Neural progenitor cell (in vitro differentiated cells): ENCODE data around the gene KCNAB1. TPM values are rescaled to one million over a fixed set of nuclear protein-coding genes. Genes with fewer than 3 reads are reported as not detected.
A peak's percentile ranks its signal among the peaks of the same experiment; 100 is the strongest.

Experiments
- DNase-seq: peaks from one replicate; pipeline ENCODE4 v3.0.0-alpha.2; 2016; ENCODE audit warnings: low spot score
- H2AFZ ChIP-seq: fragments of 200-600 bp; sonication (generic); replicated peaks from 2 replicates; pipeline ENCODE4 v1.6.1; 2016; ENCODE audit warnings: antibody characterized with exemption
- H3F3A ChIP-seq: fragments of 200-600 bp; sonication (generic); 2 replicates; pipeline ENCODE4 v1.6.1; 2016; ENCODE audit warnings: antibody characterized with exemption, low read depth
- H3K27ac ChIP-seq: fragments of 200-600 bp; sonication (generic); 2 replicates; pipeline ENCODE4 v1.5.1; 2016; ENCODE audit warnings: mild to moderate bottlenecking
- H3K27me3 ChIP-seq: fragments of 200-600 bp; sonication (generic); 2 replicates; pipeline ENCODE4 v1.6.1; 2016; ENCODE audit warnings: mild to moderate bottlenecking, moderate library complexity
- H3K36me3 ChIP-seq: fragments of 200-600 bp; sonication (generic); 2 replicates; pipeline ENCODE4 v1.5.1; 2016
- H3K4me1 ChIP-seq: fragments of 200-600 bp; sonication (generic); 2 replicates; pipeline ENCODE4 v1.6.1; 2016; ENCODE audit warnings: mixed run types
- H3K4me2 ChIP-seq: fragments of 200-600 bp; sonication (generic); 2 replicates; pipeline ENCODE4 v1.6.1; 2016
- H3K4me3 ChIP-seq: fragments of 200-600 bp; sonication (generic); 2 replicates; pipeline ENCODE4 v1.5.1; 2016
- H3K79me2 ChIP-seq: fragments of 200-600 bp; sonication (generic); 2 replicates; pipeline ENCODE4 v1.6.1; 2016; ENCODE audit warnings: low read depth
- H3K9ac ChIP-seq: fragments of 200-600 bp; sonication (generic); 2 replicates; pipeline ENCODE4 v1.6.1; 2016
- H3K9me3 ChIP-seq: fragments of 200-600 bp; sonication (generic); 2 replicates; pipeline ENCODE4 v1.5.1; 2016; ENCODE audit warnings: low read depth
- H4K20me1 ChIP-seq: fragments of 200-600 bp; sonication (generic); 2 replicates; pipeline ENCODE4 v1.6.1; 2016; ENCODE audit warnings: low read depth
- H3K27ac Mint-ChIP-seq: 3 replicates; pipeline ENCODE4 v1.8.0; 2021; ENCODE audit warnings: mixed read lengths
- H3K27me3 Mint-ChIP-seq: 2 replicates; pipeline ENCODE4 v1.8.0; 2022; ENCODE audit warnings: low read depth, mild to moderate bottlenecking, inconsistent platforms, moderate library complexity, mixed read lengths; ENCODE audit not compliant: insufficient read depth
- H3K36me3 Mint-ChIP-seq: 3 replicates; pipeline ENCODE4 v1.8.0; 2021; ENCODE audit warnings: mixed read lengths
- H3K4me1 Mint-ChIP-seq: 3 replicates; pipeline ENCODE4 v1.8.0; 2021; ENCODE audit warnings: mixed read lengths
- H3K4me3 Mint-ChIP-seq: 3 replicates; pipeline ENCODE4 v1.8.0; 2021; ENCODE audit warnings: mild to moderate bottlenecking, moderate library complexity, mixed read lengths
- H3K9me3 Mint-ChIP-seq: 3 replicates; pipeline ENCODE4 v1.8.0; 2020; ENCODE audit warnings: mixed read lengths
- CTCF ChIP-seq: fragments of 200-600 bp; sonication (generic); IDR thresholded peaks from 2 replicates; pipeline ENCODE4 v1.5.1; 2017; ENCODE audit warnings: antibody characterized with exemption, mild to moderate bottlenecking
- EZH2 ChIP-seq: fragments of 200-600 bp; sonication (generic); IDR thresholded peaks from 2 replicates; pipeline ENCODE4 v1.6.1; 2017; ENCODE audit warnings: antibody characterized with exemption, mild to moderate bottlenecking, moderate library complexity
- EZH2phosphoT487 ChIP-seq: fragments of 200-600 bp; sonication (generic); IDR thresholded peaks from 2 replicates; pipeline ENCODE4 v1.6.1; 2017; ENCODE audit warnings: antibody characterized with exemption
- total RNA-seq: library from RNA; depleted of rRNA; stranded (reverse); fragments of >200 nt; gene quantifications from 2 replicates; pipeline ENCODE4 v1.2.3, GENCODE V29; 2015; ENCODE audit warnings: low replicate concordance

Gene KCNAB1
- total RNA-seq, 1 donor from 2014 or later = 0.24 TPM

- no peak overlapping the region for H3K27ac ChIP-seq
- H3K36me3 Mint-ChIP-seq = peaks cover 17% of the 10 kb centered on the region
- H3K4me2 ChIP-seq = peak overlapping the region; percentile 84
- H3K9me3 ChIP-seq = no peaks in the 10 kb centered on the region
- peaks cover 29% of the 10 kb centered on the region for H3K4me1 Mint-ChIP-seq
- H3K27me3 ChIP-seq = no peaks in the 10 kb centered on the region
- no peaks in the 10 kb centered on the region for H3K27me3 Mint-ChIP-seq
- no peak overlapping the region for H3K9ac ChIP-seq
- H2AFZ ChIP-seq = no peak overlapping the region
- H3K4me3 ChIP-seq = peak overlapping the region; percentile 90
- peaks cover 8% of the 10 kb centered on the region for H3K4me1 ChIP-seq
- H3K79me2 ChIP-seq = peaks cover 69% of the 10 kb centered on the region
- H3K4me3 Mint-ChIP-seq = peak overlapping the region; percentile 97
- DNase-seq = no peak
- H3K27ac Mint-ChIP-seq = no peak overlapping the region
- no peaks in the 10 kb centered on the region for H3K9me3 Mint-ChIP-seq
- no peaks in the 10 kb centered on the region for H3F3A ChIP-seq
- H4K20me1 ChIP-seq = peaks cover 16% of the 10 kb centered on the region
- no peak for TF ChIP-seq EZH2
- no peak for TF ChIP-seq CTCF
- no peak for TF ChIP-seq EZH2phosphoT487
- no peaks in the 10 kb centered on the region for H3K36me3 ChIP-seq
Observed at GRCh38 chr3:156552973-156553372, 432.6 kb downstream of the KCNAB1 start.

- no peaks in the 10 kb centered on the region for H3K36me3 ChIP-seq
- peaks cover 34% of the 10 kb centered on the region for H3K4me1 Mint-ChIP-seq
Observed at GRCh38 chr3:156553705-156554356, 433.5 kb downstream of the KCNAB1 start.

GRCh38 chr3:156554515-156554841, 434.1 kb downstream of the KCNAB1 start:
- Mint-ChIP-seq H3K4me3 (peak overlapping the region; percentile 97), H3K4me1 (peaks cover 34% of the 10 kb centered on the region), H3K27me3 (no peaks in the 10 kb centered on the region), H3K27ac (peak overlapping the region; percentile 13), H3K9me3 (no peaks in the 10 kb centered on the region), H3K36me3 (peaks cover 12% of the 10 kb centered on the region)
- Histone ChIP-seq H3K79me2 (peaks cover 54% of the 10 kb centered on the region), H3K9me3 (no peaks in the 10 kb centered on the region), H3K27ac (peak overlapping the region; percentile 72), H3K36me3 (no peaks in the 10 kb centered on the region), H3K9ac (peak overlapping the region; percentile 89), H2AFZ (peak overlapping the region; percentile 94), H3F3A (no peaks in the 10 kb centered on the region), H3K4me3 (peak overlapping the region; percentile 90), H3K4me1 (peaks cover 8% of the 10 kb centered on the region), H4K20me1 (peaks cover 9% of the 10 kb centered on the region), H3K4me2 (peak overlapping the region; percentile 84), H3K27me3 (no peaks in the 10 kb centered on the region)
- no peak for DNase-seq
- no peak for TF ChIP-seq EZH2
- TF ChIP-seq CTCF = no peak
- no peak for TF ChIP-seq EZH2phosphoT487

More at GRCh38 chr3:156553705-156554356, 433.5 kb downstream of the KCNAB1 start:
- Mint-ChIP-seq H3K4me3 (peak overlapping the region; percentile 97), H3K36me3 (peaks cover 13% of the 10 kb centered on the region), H3K27ac (peak overlapping the region; percentile 13), H3K9me3 (no peaks in the 10 kb centered on the region), H3K27me3 (no peaks in the 10 kb centered on the region)
- no peak overlapping the region for H2AFZ ChIP-seq
- peak overlapping the region; percentile 90 for H3K4me3 ChIP-seq
- H3K9me3 ChIP-seq = no peaks in the 10 kb centered on the region
- H3K27me3 ChIP-seq = no peaks in the 10 kb centered on the region
- no peaks in the 10 kb centered on the region for H3F3A ChIP-seq
- TF ChIP-seq EZH2 (no peak), EZH2phosphoT487 (no peak)
- peak overlapping the region; percentile 89 for H3K9ac ChIP-seq
- peaks cover 10% of the 10 kb centered on the region for H4K20me1 ChIP-seq
- H3K4me2 ChIP-seq = peak overlapping the region; percentile 84
- no peak overlapping the region for H3K27ac ChIP-seq
- DNase-seq = no peak
- H3K79me2 ChIP-seq = peaks cover 61% of the 10 kb centered on the region
- H3K4me1 ChIP-seq = peaks cover 8% of the 10 kb centered on the region
